NCI-H2081 (cell line): Measurements from ENCODE around the gene YKT6.

ENCODE experiments used
- DNase-seq, 2 experiments: peaks; one replicate each; lab custom pipeline; 2025; lab: John Stamatoyannopoulos, UW

Gene YKT6

GRCh38 chr7:44232901-44233715, 32.3 kb downstream of the YKT6 start:
- no peak for DNase-seq

- DNase-seq, result no peak
Observed at GRCh38 chr7:44235066-44235465, 34.3 kb downstream of the YKT6 start.

- peak; percentile 37 to 66 for DNase-seq
Observed at GRCh38 chr7:44235582-44236332, 35.0 kb downstream of the YKT6 start.

GRCh38 chr7:44236333-44236728, 35.6 kb downstream of the YKT6 start:
- DNase-seq, result no peak

- no peak for DNase-seq
Observed at GRCh38 chr7:44237696-44238095, 36.9 kb downstream of the YKT6 start.

- DNase-seq, result no peak
Observed at GRCh38 chr7:44238116-44238695, 37.4 kb downstream of the YKT6 start.

- no peak for DNase-seq
Observed at GRCh38 chr7:44239361-44239760, 38.6 kb downstream of the YKT6 start.

GRCh38 chr7:44240376-44240775, 39.6 kb downstream of the YKT6 start:
- DNase-seq, result no peak

GRCh38 chr7:44240983-44241510, 40.3 kb downstream of the YKT6 start:
- peak; percentile 76 to 85 for DNase-seq

- no peak for DNase-seq
Observed at GRCh38 chr7:44242091-44242490, 41.3 kb downstream of the YKT6 start.

- no peak for DNase-seq
Observed at GRCh38 chr7:44244282-44244681, 43.5 kb downstream of the YKT6 start.

- DNase-seq, result no peak
Observed at GRCh38 chr7:44246396-44247113, 45.8 kb downstream of the YKT6 start.

GRCh38 chr7:44247868-44248651, 47.3 kb downstream of the YKT6 start:
- DNase-seq, result no peak

- DNase-seq, result no peak
Observed at GRCh38 chr7:44249639-44250234, 49.0 kb downstream of the YKT6 start.

- DNase-seq, result no peak
Observed at GRCh38 chr7:44251269-44251668, 50.5 kb downstream of the YKT6 start.

GRCh38 chr7:44251881-44252280, 51.1 kb downstream of the YKT6 start:
- no peak for DNase-seq

- DNase-seq, result no peak
Observed at GRCh38 chr7:44256459-44256858, 55.7 kb downstream of the YKT6 start.

- no peak for DNase-seq
Observed at GRCh38 chr7:44257213-44257612, 56.4 kb downstream of the YKT6 start.

- DNase-seq, result no peak
Observed at GRCh38 chr7:44257618-44258422, 57.0 kb downstream of the YKT6 start.

GRCh38 chr7:44258423-44258760, 57.6 kb downstream of the YKT6 start:
- DNase-seq, result no peak
